Measurements from ENCODE around the gene C2CD4D.

The C2CD4D gene

GRCh38 chr1:151847867-151848596, 8.4 kb upstream of the C2CD4D start:
- Histone ChIP-seq H3K27ac (ENCODE audit: insufficient read depth, low read length, poor library complexity, severe bottlenecking) (no peak overlapping the region), H3K27me3 (replicated peaks; ENCODE audit: control insufficient read depth, insufficient read depth, low read length, poor library complexity, severe bottlenecking) (no peaks in the 10 kb centered on the region)
- no peak for DNase-seq

GRCh38 chr1:151846686-151847237, 7.1 kb upstream of the C2CD4D start:
- Histone ChIP-seq H3K27me3 (replicated peaks; ENCODE audit: control insufficient read depth, insufficient read depth, low read length, poor library complexity, severe bottlenecking) (no peaks in the 10 kb centered on the region), H3K9me3 (ENCODE audit: control insufficient read depth, low read length) (no peaks in the 10 kb centered on the region), H3K4me1 (ENCODE audit: control insufficient read depth, insufficient read depth, low read length, poor library complexity, severe bottlenecking) (no peaks in the 10 kb centered on the region), H3K4me3 (ENCODE audit: insufficient read depth, low read depth, low read length, poor library complexity, severe bottlenecking) (no peak overlapping the region), H3K36me3 (ENCODE audit: control insufficient read depth, insufficient read depth, low read length) (no peaks in the 10 kb centered on the region), H3K27ac (ENCODE audit: insufficient read depth, low read length, poor library complexity, severe bottlenecking) (no peak overlapping the region)
- no peak for DNase-seq

More at GRCh38 chr1:151847867-151848596, 8.4 kb upstream of the C2CD4D start:
- Histone ChIP-seq H3K9me3 (ENCODE audit: control insufficient read depth, low read length) (no peaks in the 10 kb centered on the region), H3K36me3 (ENCODE audit: control insufficient read depth, insufficient read depth, low read length) (peaks cover 3% of the 10 kb centered on the region), H3K4me1 (ENCODE audit: control insufficient read depth, insufficient read depth, low read length, poor library complexity, severe bottlenecking) (no peaks in the 10 kb centered on the region), H3K4me3 (ENCODE audit: insufficient read depth, low read depth, low read length, poor library complexity, severe bottlenecking) (no peak overlapping the region)

- no peak for DNase-seq
- no peaks in the 10 kb centered on the region for H3K9me3 ChIP-seq (ENCODE audit: control insufficient read depth, low read length)
These were observed 6.5 kb upstream of the C2CD4D start for GRCh38 chr1:151846062-151846568.

GRCh38 chr1:151843398-151843797, 3.8 kb upstream of the C2CD4D start:
- Histone ChIP-seq H3K36me3 (ENCODE audit: control insufficient read depth, insufficient read depth, low read length) (no peaks in the 10 kb centered on the region), H3K4me3 (ENCODE audit: insufficient read depth, low read depth, low read length, poor library complexity, severe bottlenecking) (no peak overlapping the region), H3K27ac (ENCODE audit: insufficient read depth, low read length, poor library complexity, severe bottlenecking) (no peak overlapping the region), H3K9me3 (ENCODE audit: control insufficient read depth, low read length) (no peaks in the 10 kb centered on the region), H3K27me3 (replicated peaks; ENCODE audit: control insufficient read depth, insufficient read depth, low read length, poor library complexity, severe bottlenecking) (no peaks in the 10 kb centered on the region), H3K4me1 (ENCODE audit: control insufficient read depth, insufficient read depth, low read length, poor library complexity, severe bottlenecking) (peaks cover 23% of the 10 kb centered on the region)
- DNase-seq, result no peak

More at GRCh38 chr1:151846062-151846568, 6.5 kb upstream of the C2CD4D start:
- Histone ChIP-seq H3K27ac (ENCODE audit: insufficient read depth, low read length, poor library complexity, severe bottlenecking) (no peak overlapping the region), H3K36me3 (ENCODE audit: control insufficient read depth, insufficient read depth, low read length) (no peaks in the 10 kb centered on the region), H3K4me1 (ENCODE audit: control insufficient read depth, insufficient read depth, low read length, poor library complexity, severe bottlenecking) (no peaks in the 10 kb centered on the region), H3K27me3 (replicated peaks; ENCODE audit: control insufficient read depth, insufficient read depth, low read length, poor library complexity, severe bottlenecking) (no peaks in the 10 kb centered on the region), H3K4me3 (ENCODE audit: insufficient read depth, low read depth, low read length, poor library complexity, severe bottlenecking) (no peak overlapping the region)

GRCh38 chr1:151841141-151841540, 1.5 kb upstream of the C2CD4D start:
- Histone ChIP-seq H3K36me3 (ENCODE audit: control insufficient read depth, insufficient read depth, low read length) (no peaks in the 10 kb centered on the region), H3K9me3 (ENCODE audit: control insufficient read depth, low read length) (no peaks in the 10 kb centered on the region), H3K4me3 (ENCODE audit: insufficient read depth, low read depth, low read length, poor library complexity, severe bottlenecking) (no peak overlapping the region), H3K27me3 (replicated peaks; ENCODE audit: control insufficient read depth, insufficient read depth, low read length, poor library complexity, severe bottlenecking) (no peaks in the 10 kb centered on the region), H3K27ac (ENCODE audit: insufficient read depth, low read length, poor library complexity, severe bottlenecking) (no peak overlapping the region), H3K4me1 (ENCODE audit: control insufficient read depth, insufficient read depth, low read length, poor library complexity, severe bottlenecking) (peaks cover 44% of the 10 kb centered on the region)
- no peak for DNase-seq

GRCh38 chr1:151840421-151840820, 801 bp upstream of the C2CD4D start:
- no peaks in the 10 kb centered on the region for H3K36me3 ChIP-seq (ENCODE audit: control insufficient read depth, insufficient read depth, low read length)
- no peaks in the 10 kb centered on the region for H3K27me3 ChIP-seq (replicated peaks; ENCODE audit: control insufficient read depth, insufficient read depth, low read length, poor library complexity, severe bottlenecking)
- no peak for DNase-seq
- H3K4me1 ChIP-seq (ENCODE audit: control insufficient read depth, insufficient read depth, low read length, poor library complexity, severe bottlenecking), result peaks cover 44% of the 10 kb centered on the region
- H3K27ac ChIP-seq (ENCODE audit: insufficient read depth, low read length, poor library complexity, severe bottlenecking), result peak overlapping the region; percentile 80
- H3K9me3 ChIP-seq (ENCODE audit: control insufficient read depth, low read length), result no peaks in the 10 kb centered on the region
- peak overlapping the region; percentile 63 for H3K4me3 ChIP-seq (ENCODE audit: insufficient read depth, low read depth, low read length, poor library complexity, severe bottlenecking)

- no peaks in the 10 kb centered on the region for H3K36me3 ChIP-seq (ENCODE audit: control insufficient read depth, insufficient read depth, low read length)
- peak overlapping the region; percentile 80 for H3K27ac ChIP-seq (ENCODE audit: insufficient read depth, low read length, poor library complexity, severe bottlenecking)
- DNase-seq, result no peak
- no peaks in the 10 kb centered on the region for H3K9me3 ChIP-seq (ENCODE audit: control insufficient read depth, low read length)
- H3K4me1 ChIP-seq (ENCODE audit: control insufficient read depth, insufficient read depth, low read length, poor library complexity, severe bottlenecking), result peaks cover 55% of the 10 kb centered on the region
- peak overlapping the region; percentile 63 for H3K4me3 ChIP-seq (ENCODE audit: insufficient read depth, low read depth, low read length, poor library complexity, severe bottlenecking)
- no peaks in the 10 kb centered on the region for H3K27me3 ChIP-seq (replicated peaks; ENCODE audit: control insufficient read depth, insufficient read depth, low read length, poor library complexity, severe bottlenecking)
These were observed 573 bp downstream of the C2CD4D start for GRCh38 chr1:151839082-151839412.

- Histone ChIP-seq H3K4me3 (ENCODE audit: insufficient read depth, low read depth, low read length, poor library complexity, severe bottlenecking) (peak overlapping the region; percentile 63), H3K36me3 (ENCODE audit: control insufficient read depth, insufficient read depth, low read length) (no peaks in the 10 kb centered on the region), H3K27ac (ENCODE audit: insufficient read depth, low read length, poor library complexity, severe bottlenecking) (peak overlapping the region; percentile 80), H3K9me3 (ENCODE audit: control insufficient read depth, low read length) (no peaks in the 10 kb centered on the region), H3K27me3 (replicated peaks; ENCODE audit: control insufficient read depth, insufficient read depth, low read length, poor library complexity, severe bottlenecking) (no peaks in the 10 kb centered on the region), H3K4me1 (ENCODE audit: control insufficient read depth, insufficient read depth, low read length, poor library complexity, severe bottlenecking) (peaks cover 61% of the 10 kb centered on the region)
- DNase-seq, result peak; percentile 30 to 44 (median 37)
These were observed 1.2 kb downstream of the C2CD4D start for GRCh38 chr1:151838222-151839081.

GRCh38 chr1:151837884-151838221, 1.8 kb downstream of the C2CD4D start:
- no peaks in the 10 kb centered on the region for H3K9me3 ChIP-seq (ENCODE audit: control insufficient read depth, low read length)
- H3K4me3 ChIP-seq (ENCODE audit: insufficient read depth, low read depth, low read length, poor library complexity, severe bottlenecking), result peak overlapping the region; percentile 39
- H3K36me3 ChIP-seq (ENCODE audit: control insufficient read depth, insufficient read depth, low read length), result no peaks in the 10 kb centered on the region
- no peaks in the 10 kb centered on the region for H3K27me3 ChIP-seq (replicated peaks; ENCODE audit: control insufficient read depth, insufficient read depth, low read length, poor library complexity, severe bottlenecking)
- peak in 1 of 3 donors; percentile 22 for DNase-seq
- H3K4me1 ChIP-seq (ENCODE audit: control insufficient read depth, insufficient read depth, low read length, poor library complexity, severe bottlenecking), result peaks cover 66% of the 10 kb centered on the region
- peak overlapping the region; percentile 80 for H3K27ac ChIP-seq (ENCODE audit: insufficient read depth, low read length, poor library complexity, severe bottlenecking)

GRCh38 chr1:151837197-151837596, 2.4 kb downstream of the C2CD4D start:
- Histone ChIP-seq H3K27ac (ENCODE audit: insufficient read depth, low read length, poor library complexity, severe bottlenecking) (peak overlapping the region; percentile 80), H3K9me3 (ENCODE audit: control insufficient read depth, low read length) (no peaks in the 10 kb centered on the region), H3K4me3 (ENCODE audit: insufficient read depth, low read depth, low read length, poor library complexity, severe bottlenecking) (peak overlapping the region; percentile 39), H3K36me3 (ENCODE audit: control insufficient read depth, insufficient read depth, low read length) (no peaks in the 10 kb centered on the region), H3K4me1 (ENCODE audit: control insufficient read depth, insufficient read depth, low read length, poor library complexity, severe bottlenecking) (peaks cover 73% of the 10 kb centered on the region), H3K27me3 (replicated peaks; ENCODE audit: control insufficient read depth, insufficient read depth, low read length, poor library complexity, severe bottlenecking) (no peaks in the 10 kb centered on the region)
- DNase-seq, result peak; percentile 23 to 51 (median 44)

Data from effector memory CD4-positive, alpha-beta T cell (primary cell).